ENCODE data around the gene KIF12.
"Not testable (repeated sequence)": the region's sequence is repeated elsewhere in the genome, so short reads cannot be mapped to it uniquely, and the experiment has no call there.

KIF12 gene

DNA sequence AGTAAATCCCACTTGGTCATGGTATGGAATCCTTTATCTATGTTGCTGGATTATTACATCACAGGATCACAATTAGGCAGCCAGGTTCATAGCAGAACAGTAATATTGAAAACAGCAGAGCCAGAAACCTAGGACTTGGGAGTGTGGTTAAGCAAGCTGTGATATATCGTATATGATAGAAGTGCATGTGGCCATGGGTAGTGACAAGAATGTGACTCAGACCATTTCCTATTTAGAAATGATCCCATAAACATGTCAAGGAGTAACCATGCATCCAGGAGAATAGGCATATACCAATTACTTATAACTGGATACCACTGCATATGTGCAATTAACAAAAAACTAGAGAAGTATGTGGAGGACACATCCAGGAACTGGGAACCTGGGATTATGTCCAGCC is 52.2 kb downstream of the KIF12 start:
- Mint-ChIP-seq H3K4me3 (no peak overlapping the region), H3K9me3 (no peaks in the 10 kb centered on the region), H3K27ac (no peak overlapping the region), H3K4me1 (ENCODE audit: low read depth) (no peaks in the 10 kb centered on the region), H3K36me3 (ENCODE audit: low read depth) (no peaks in the 10 kb centered on the region), H3K27me3 (ENCODE audit: low read depth) (peaks cover 13% of the 10 kb centered on the region)

DNA sequence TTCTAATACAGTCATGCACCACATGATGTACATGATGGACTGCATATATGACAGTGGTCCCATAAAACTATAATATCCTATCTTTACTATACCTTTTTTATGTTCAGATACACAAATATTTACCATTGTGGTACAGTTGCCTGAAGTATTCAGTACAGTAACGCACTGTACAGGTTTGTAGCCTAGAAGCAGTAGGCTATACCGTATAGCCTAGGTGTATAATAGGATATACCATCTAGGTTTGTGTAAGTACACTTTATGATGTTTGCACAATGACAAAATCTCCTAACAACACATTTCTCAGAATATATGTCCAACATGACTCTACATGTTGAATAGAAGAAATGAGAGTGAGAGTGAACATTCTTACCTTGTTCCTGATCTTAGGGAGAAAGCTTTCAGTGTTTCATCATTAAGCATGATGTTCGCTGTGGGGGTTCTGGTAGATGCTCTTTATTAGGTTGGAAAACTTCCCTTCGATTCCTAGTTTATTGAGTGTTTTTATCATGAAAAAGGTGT is 52.8 kb downstream of the KIF12 start:
- H3K36me3 Mint-ChIP-seq (ENCODE audit: low read depth) = no peaks in the 10 kb centered on the region
- H3K9me3 Mint-ChIP-seq = no peaks in the 10 kb centered on the region

DNA sequence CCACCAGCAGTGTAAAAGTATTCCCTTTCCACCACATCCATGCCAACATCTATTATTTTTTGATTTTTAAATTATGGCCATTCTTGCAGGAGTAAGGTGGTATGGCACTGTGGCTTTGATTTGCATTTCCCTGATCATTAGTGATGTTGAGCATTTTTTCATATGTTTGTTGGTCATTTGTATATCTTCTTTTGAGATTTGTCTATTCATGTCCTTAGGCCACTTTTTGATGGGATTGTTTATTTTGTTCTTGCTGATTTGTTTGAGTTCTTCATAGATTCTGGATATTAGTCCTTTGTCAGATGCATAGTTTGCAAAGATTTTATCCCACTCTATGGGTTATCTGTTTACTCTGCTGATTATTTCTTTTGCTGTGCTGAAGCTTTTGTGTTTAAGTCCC is 55.4 kb downstream of the KIF12 start:
- not testable (repeated sequence) for H3K4me3 Mint-ChIP-seq; H3K27ac Mint-ChIP-seq; H3K9me3 Mint-ChIP-seq; H3K4me1 Mint-ChIP-seq (ENCODE audit: low read depth); H3K36me3 Mint-ChIP-seq (ENCODE audit: low read depth)
- peaks cover 13% of the 10 kb centered on the region for H3K27me3 Mint-ChIP-seq (ENCODE audit: low read depth)

More for the DNA sequence above, 52.8 kb downstream of the KIF12 start:
- Mint-ChIP-seq H3K4me3 (no peak overlapping the region), H3K27ac (no peak overlapping the region), H3K4me1 (ENCODE audit: low read depth) (no peaks in the 10 kb centered on the region), H3K27me3 (ENCODE audit: low read depth) (peaks cover 13% of the 10 kb centered on the region)

Data from T-helper 1 cell treated with Interleukin-12 subunit alpha and Interleukin-12 subunit beta and Interleukin-4 antibody, amounts not matched to agents 30 μg/mL and 1 μg/mL, for 36 hours (primary cell).